GM19395 (cell line): Measurements from ENCODE around the gene HNRNPAB.

ENCODE experiments used
- ATAC-seq: cut with Tn5 transposase; IDR thresholded peaks from one replicate; pipeline ENCODE4 v1.9.1; 2021; ENCODE audit warnings: mild to moderate bottlenecking, moderate library complexity; ENCODE audit not compliant: unreplicated experiment

The HNRNPAB gene

DNA sequence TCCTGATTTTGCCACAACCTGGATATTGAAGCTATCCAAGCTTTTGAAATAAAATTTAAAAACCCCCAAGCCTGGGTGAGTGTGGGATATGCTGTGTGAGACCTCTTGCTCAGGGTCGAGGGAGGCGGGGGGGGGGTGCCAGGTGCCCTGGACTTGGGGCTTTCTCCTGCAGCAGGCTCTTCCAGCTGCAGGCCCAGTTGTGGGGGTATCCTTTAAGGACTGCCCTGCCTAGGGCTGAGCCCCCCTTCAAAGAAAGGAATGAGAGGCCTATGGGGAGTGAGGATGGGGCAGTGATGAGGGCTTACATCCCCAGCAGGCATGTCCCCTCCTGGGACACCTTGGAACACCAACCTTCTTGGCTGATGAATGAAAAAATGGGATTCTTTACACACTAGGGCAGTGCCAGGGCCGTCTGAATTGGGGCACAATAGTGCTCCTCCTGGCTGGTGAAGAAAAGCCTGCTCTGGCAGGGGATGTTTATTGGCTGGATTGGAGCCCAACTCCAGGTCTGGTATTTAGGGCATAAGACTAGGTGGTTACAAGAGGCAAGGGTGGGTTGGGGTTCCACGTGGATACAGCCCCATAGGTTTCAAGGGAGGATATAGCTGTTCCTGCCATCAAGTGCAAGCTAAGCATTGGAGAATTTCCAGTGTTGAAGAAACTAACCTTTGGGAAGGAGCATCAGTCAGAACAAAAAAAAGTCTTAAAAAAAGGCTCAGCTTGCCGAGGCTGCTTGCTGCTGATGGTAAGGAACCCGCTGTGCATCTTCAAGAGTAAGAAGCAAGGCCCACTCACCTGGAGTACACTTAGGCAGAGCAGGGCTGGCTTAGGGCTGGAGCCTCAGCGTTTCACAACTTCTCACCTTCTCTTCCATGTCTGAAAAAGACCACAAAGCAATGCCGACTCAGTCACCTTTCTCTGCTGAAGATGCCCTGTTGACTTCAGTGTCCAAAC lies 7.0 kb downstream of the HNRNPAB start:
- no peak for ATAC-seq

DNA sequence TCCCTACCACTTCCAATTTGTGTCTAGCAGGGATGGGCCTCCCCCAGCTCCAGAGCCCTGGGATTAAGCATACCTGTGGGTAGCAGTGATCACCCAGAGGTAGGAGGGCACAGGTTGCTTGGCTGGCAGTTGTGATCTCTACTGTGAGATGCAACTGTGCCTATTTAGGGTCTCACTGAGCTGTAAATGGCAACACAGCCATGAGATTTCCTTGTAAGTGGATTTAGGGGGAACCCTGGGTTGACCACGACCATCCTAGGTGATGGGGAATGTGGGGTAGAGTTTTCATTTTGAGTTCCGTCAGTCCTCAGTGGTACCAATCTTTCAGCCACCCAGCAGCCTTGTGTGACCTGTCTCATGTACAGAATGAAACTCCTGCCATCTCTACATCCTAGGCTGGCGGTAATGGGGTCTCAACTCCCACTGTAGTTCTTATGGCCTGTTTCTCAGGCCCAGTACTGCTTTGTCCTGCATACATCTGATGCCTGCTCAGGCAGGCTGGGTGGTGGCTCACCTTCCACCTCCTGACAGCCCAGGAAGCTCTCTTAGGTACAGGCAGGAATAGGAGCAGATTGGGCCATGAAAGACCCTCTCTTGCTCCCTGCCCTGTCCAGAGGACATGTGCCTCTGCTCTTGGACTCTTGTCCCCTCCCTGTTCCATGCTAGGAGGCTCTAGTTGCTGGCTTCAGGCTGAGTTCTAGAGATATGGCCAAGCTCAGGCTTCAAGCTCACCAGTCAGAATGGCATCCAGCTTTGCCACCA lies 8.1 kb downstream of the HNRNPAB start:
- ATAC-seq, result no peak

DNA sequence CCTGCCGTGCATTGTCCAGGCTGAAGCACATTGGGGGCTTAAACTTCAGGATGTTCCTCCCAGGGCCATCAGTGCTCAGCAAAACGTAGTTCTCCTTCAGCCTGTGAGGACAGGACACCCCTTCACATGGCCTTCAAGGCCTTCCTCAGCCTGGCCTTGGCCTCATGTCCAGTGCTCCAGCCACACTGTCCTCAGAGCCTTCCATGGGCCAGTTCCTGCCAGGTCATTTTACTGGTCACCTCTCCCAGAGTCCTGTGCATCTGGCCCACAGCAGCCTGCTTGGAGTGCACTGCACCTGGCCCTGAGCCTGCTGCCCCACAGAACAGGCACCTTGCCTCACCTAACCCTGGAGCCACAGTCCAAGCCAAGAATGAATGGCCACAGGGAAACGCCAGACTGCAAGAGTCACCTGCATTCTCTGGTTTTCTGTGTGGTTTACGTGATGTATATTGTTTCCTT lies 8.7 kb downstream of the HNRNPAB start:
- no peak for ATAC-seq

DNA sequence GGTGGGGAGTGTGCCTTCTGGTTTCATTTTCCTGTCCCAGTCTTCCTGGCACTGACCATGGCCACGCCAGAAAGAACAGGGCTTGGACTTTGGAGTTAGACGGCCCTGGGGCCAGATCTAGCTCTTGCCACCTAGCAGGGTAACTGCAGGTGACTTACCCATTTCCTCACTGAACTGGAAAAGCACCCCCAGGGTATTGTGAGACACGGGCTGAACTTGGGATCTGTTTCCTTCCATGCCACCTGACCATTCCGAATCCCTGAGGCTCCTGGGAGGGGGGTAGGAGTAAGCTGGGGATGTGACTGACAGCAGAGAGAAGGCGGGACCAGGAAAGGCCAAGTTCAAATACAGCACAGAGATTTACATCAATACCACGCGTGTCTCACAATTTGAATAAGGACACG lies 9.4 kb downstream of the HNRNPAB start:
- ATAC-seq, result no peak

DNA sequence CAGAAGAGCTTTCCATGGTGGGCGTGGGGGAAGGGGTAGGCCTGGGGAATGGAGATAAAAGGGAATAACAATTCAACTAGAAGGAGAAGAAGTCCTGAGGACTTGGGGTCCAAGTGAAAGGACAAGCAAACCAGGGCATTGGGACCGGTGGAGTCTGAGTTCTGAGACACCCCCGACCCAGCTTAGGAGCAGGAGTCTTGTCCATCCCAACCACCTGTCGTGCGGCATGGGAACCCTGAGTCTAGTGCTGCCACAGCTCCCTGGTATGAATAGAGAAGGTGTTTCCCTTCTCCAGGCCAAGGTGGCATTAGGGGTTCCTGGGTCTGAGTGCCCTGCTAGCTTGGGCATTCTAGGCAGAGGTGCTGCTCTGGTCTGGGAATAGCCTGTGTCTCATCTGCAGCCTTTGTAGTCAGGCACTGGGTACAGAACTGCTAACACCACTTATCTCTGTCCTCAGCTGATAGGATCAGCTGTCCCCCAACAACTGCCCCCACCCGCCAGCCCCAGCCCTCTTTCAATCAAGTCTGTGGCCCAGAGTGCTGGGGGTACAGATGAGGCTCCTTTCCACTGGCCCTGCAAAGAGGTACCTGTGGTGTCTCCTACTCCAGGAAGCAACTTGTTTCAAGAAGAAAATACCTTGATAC lies 9.9 kb downstream of the HNRNPAB start:
- ATAC-seq, result no peak

DNA sequence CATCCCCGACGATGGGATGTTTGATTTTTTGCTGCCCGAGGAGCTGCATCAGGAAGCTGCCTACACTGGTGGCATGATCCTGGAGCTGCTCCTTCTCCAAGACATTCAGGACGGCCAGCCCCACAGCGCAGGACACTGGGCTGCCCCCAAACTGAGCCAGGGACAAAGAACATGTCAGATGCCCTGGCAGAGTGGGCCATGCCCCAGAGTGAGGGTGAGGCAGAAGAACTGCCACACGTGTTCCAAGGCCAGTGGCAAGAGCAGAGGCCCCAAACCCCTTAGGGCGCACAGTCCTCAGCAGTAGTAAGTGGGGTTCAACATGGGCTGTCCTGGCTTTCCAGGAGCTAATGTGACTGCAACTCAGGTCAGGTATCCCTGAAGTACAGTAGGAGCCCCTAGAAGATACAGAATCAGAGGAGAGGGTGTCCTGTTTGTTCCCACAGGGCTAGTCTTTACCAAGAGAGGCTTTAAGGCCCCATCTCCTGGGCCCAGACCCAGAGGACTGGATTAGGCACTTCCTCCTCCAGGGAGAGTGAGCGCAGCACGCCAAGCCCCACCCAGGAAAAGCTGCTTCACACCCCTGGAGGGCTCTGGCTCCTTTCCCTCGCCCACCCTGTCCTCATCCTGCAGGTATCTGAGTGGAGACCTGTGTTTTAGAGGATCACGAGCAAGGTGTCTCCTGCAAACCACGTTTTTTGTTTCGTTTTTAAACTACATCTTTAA lies 11.1 kb downstream of the HNRNPAB start:
- ATAC-seq, result no peak

DNA sequence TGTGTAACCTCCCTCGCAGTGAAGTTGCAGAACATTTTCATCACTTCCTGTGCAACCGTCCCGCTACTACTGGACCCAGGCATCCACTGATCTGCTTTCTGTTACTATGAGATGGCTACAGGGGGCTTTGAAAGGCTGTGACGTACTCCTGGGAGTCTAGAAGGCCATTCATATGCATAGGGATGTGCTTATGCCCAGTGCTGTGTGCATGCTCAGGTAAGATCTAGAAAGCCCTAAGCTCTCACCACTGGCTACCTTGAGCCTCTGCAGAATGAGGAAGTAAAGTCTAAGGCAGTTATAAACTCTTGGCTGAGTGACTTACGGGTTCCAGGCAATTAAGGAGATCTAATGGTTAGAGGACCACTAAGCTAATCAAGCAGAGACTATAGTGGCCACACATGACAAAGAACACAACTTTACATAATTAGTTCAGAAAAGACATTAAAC lies 11.8 kb downstream of the HNRNPAB start:
- no peak for ATAC-seq

DNA sequence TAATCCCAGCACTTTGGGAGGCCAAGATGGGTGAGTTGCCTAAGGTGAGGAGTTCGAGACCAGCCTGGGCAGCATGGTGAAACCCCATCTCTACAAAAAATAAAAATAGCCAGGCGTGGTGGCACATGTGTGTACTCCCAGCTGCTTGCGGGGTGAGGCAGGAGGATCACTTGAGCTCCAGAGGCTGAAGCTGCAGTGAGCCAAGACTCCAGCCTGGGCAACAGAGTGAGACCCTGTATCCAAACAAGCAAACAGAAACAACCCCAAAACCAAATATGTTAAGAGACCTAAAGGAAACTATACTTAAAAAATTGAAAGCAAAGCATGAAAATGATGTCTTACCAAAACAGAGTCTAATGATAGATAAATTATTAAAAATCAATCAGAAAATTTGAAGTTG lies 12.4 kb downstream of the HNRNPAB start:
- ATAC-seq, result no peak

DNA sequence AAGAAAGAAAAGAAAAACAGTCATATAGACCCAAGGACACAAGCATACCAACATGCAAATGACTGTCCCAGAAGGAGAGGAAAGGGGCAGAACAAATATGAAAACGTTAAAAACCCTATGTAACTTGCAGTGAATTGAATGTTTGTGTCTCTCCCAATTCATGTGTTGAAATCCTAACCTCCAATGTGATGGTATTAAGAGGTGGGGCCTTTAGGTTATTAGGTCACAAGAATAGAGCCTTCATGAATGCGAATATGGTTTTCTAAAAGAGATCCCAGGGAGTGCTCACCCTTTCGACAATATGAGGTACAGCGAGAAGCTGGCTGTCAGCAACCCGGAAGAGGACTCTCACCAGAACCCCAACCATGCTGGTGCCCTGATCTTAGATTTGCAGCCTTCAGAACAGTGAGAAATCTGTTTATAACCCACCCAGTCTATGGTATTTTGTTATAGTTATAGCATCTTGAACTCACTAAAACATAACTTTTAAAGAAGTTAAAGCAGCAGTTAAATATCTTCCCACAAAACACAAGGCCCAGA lies 14.0 kb downstream of the HNRNPAB start:
- ATAC-seq, result no peak

DNA sequence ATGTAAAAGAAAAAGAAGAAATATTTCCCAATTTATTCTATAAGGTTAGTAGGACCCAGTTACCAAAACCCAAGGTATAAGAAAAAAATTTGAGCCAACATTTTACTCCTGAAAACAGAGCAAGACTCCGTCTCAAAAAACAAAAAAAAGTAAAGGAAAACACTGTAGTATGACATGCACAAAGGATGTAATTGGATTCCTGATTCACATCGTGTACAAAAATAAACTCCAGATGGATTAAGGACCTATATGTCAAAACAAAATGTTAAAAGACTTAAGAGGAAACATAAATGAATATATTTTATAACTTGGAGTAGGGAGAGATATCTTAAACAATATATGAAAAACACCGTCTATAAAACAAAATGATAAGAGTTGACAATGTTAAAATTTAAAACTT lies 14.5 kb downstream of the HNRNPAB start:
- no peak for ATAC-seq

DNA sequence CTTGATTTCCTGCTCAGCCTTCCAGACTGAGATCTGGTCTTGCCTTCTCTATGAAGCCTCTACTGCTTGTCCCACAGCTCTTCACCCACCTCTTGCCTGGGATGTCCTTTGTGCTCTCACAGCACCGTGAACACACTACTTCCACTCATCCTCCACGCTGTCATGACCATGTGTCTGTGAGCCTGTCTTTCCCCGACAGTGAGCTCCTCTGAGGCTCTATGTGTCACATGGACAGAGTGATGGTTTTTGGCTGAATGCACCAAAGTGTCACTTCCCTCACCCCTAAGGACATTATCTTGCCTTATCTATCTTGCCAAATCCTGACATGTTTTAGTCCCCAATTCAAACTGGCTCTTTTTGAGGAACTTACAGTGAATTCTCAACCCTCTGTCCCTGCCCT lies 16.9 kb downstream of the HNRNPAB start:
- ATAC-seq, result no peak

DNA sequence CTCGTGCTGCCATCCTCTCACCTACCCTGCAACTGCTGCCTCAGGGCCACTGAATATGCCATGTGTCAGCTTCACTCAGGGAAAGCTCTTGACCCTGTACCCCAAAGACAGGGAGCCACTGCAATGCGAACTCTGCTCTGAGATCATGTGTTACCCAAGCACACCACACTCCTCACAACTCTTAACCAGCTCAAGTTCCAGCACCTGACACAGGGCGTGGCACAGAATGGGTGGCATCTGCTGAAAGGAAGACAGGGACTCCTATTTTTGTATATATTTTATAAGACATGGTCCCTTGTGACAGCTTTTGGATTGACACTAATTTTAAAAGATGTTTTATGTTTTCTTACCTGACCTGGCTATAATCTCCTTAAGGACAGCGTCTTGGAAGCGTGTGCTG lies 17.5 kb downstream of the HNRNPAB start:
- no peak for ATAC-seq

DNA sequence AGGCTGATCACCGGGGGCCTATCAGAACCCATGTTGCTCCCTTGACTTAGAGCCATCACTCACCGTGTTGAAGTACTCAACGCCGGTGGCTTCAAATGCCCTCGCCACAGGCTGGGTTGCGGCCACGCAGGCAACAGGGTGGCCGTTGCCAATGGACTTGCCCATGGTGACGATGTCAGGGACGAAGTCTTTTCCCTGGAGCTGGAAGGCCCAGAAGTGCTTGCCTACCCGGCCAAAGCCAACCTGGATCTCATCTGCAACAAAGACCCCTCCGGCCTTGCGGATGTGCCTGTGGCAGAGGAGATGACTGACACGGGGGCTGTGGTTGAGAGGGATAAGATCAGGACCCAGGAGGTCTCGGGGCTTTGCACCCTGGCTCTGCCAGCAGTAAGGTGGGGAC lies 18.0 kb downstream of the HNRNPAB start:
- ATAC-seq, result no peak

DNA sequence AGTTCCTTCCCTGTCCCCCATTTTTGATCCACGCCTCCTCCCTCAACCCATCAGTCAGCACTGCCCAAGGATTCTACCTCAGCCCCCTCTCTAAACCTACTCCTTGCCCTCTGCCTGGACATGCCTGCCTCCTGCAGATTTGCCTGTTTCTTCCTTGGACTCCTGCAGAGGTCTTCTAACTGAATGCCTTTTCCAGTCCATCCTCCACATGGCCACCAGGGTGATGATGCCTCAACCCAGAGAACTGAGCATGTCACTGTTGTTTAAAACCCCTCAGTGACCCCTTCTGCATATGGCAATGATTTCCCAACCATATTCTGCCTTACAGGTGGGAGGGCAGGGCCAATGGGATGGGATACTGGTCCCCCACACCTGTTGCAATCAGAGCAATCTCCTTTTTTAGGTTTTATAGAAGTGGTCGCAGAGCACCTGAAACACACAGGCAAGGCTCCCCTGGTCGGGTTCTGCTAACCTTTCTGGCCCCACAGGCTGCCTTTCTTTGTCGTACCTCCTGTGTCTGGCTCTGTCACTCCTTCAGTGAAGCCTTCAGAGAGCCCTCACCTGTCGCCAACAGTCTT lies 19.0 kb downstream of the HNRNPAB start:
- ATAC-seq, result no peak

DNA sequence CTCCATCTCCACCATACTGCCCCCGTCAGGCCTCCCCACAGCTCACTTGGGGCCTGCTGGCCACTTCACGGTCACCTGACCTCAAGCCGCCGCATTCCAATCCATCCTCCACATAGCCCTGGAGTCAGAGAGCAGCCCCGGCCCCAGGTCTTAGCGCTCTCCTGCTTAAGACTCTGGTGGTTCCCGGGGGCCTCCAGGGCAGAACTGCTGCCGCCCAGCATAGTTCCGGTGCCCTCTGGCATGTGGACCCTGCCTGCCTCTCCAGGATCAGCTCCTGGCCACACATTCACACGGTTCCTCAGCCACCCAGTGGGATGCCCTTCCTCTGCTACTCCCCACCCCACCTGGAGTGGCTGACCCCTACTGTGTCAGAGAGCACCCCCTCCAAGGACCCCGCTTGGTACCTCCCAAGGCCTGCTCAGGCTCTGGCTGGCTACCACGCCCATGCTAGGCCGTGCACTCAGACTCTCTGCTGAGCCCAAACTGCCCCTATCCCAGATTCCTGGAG lies 19.5 kb downstream of the HNRNPAB start:
- no peak for ATAC-seq

DNA sequence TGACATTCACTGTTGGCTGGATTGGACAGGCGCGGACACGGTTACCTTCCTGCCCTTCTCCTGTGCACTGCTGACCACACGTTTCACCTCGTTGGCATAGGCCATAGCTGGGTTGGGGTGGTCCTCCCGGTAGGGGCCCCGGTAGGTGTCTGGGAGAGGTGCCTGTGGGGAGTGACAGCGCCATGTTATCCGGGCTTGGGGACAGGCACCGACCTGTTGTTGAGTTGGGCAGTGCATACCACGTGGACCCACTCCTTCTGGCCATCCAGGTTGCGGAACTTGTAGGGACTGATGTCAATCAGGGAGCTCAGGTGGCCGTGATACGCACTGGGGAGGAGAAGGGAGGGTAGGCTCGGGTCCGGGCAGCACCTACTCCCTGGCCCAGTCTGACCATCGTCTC lies 20.1 kb downstream of the HNRNPAB start:
- ATAC-seq, result no peak

DNA sequence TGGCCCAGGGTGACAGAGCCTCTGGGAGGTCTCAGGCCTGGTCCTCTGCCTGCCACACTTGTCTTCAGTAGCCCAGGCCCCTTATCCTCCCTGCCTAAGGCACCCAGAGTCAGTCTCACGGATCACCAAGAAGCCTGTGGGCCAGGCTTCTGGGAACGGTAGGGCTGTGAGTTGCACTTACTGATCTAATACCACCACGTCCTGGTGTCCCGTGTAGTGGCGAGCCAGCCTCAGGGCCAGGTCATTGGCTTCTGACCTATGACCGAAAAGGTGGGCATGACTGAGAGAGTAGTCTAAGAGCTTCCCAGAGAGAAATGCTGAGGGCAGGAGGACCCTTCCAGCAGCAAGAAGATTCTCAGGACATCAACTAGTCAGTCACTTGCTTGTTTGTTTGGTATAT lies 20.8 kb downstream of the HNRNPAB start:
- ATAC-seq, result no peak

DNA sequence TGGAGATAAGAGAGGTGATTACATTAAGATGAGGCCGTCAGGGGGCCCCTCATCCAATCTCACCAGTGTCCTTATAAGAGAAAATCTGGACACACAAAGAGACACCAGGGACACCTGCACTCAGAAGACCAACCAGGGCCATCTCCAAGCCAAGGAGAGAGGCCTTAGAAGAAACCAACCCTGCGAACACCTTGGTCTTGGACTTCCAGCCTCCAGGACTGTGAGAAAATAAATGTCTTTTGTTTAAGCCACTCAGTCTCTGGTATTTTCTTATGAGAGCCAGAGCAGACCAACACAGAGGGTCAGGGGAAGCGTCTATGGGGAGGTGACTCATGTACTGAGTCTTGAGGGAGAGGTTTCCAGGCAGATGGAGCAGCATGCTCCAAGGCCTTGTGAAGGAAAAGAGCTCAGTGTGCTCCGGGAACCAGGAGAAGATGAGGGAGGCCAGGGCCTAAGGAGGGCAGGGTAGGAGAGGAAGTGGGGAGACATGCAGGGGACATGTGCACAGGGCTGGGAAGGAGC lies 22.9 kb downstream of the HNRNPAB start:
- ATAC-seq, result no peak

DNA sequence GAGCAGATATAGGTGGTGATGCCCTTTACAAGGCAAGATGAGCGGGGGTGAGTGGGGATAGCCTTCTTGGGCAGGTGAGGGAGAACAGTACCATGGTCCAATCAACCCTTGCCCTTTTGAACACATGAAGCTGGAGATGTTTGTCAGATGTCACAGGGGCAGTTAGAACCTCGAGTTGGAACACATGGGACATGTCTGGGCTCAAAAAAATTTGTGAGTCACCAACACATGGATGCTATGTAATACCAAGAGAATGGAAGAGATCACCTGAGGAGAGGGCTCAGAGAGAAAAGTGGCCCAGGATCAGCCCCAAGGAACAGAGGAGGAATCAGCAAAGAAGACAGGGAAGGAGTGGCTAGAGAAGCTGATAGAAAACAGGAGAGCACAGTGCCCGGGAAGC lies 23.6 kb downstream of the HNRNPAB start:
- no peak for ATAC-seq

DNA sequence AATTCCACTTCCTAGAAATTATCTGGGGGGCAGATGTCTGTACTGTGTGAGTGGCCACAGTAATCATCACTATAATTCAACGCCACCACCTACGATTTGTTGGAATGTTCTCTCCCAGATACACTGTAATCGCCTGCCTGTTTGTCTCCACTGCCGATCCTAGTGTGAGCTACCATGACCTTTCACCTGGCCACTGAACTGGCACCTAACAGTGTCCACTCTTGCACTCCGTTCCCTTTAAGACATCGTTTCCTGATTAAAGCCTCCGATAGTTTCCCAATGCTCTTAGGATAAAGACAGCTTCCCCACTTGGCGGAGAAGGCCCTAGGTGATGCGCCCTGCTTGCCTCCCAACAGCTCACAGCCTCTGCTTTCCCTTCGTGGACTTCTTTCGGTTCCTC lies 24.3 kb downstream of the HNRNPAB start:
- no peak for ATAC-seq
